ENCODE data around the gene FARS2.

DNA sequence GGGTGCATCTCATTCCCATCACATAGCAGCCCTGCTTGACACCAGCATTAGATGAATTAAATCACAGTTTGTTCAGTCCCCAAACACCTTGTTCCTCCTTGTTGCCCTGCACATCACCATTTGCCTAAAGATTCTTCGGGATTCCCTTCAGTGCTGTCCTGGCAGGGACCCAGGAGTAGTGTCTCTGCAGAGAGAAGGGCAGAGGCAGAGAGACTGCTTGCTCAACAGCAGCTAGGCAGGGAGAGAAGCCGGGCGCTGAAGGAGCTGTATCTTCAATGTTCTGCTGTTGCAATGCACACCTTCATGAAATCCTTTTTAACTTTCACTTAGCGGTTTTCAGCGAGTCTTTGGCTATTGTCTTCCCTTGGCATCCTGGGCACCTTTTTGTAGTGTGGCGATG is 362.9 kb downstream of the FARS2 start:
- TF ChIP-seq, protein P1, sequence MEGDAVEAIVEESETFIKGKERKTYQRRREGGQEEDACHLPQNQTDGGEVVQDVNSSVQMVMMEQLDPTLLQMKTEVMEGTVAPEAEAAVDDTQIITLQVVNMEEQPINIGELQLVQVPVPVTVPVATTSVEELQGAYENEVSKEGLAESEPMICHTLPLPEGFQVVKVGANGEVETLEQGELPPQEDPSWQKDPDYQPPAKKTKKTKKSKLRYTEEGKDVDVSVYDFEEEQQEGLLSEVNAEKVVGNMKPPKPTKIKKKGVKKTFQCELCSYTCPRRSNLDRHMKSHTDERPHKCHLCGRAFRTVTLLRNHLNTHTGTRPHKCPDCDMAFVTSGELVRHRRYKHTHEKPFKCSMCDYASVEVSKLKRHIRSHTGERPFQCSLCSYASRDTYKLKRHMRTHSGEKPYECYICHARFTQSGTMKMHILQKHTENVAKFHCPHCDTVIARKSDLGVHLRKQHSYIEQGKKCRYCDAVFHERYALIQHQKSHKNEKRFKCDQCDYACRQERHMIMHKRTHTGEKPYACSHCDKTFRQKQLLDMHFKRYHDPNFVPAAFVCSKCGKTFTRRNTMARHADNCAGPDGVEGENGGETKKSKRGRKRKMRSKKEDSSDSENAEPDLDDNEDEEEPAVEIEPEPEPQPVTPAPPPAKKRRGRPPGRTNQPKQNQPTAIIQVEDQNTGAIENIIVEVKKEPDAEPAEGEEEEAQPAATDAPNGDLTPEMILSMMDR (IDR thresholded peaks at IDR 0.05 in 8 of 11, conservative IDR thresholded peaks at IDR 0.05 in 3 of 11), result no peak
- TF ChIP-seq POLR2A (IDR thresholded peaks at IDR 0.05), result no peak

Measured in spleen (tissue), 7 donors.